WI38 (cell line): ENCODE data around the gene MYO1H.

Source experiments
- H3K4me3 ChIP-seq: 2 replicates; pipeline ENCODE4 v1.5.1; 2011; ENCODE audit warnings: low read depth, mild to moderate bottlenecking, control low read depth, low read length
- TF ChIP-seq, protein P1 (sequence below): IDR thresholded peaks from 2 replicates; pipeline ENCODE4 v1.5.1; 2012; ENCODE audit warnings: low read depth, mild to moderate bottlenecking, control low read depth, low read length

MYO1H gene

GRCh38 chr12:109445191-109445609 lies 97.5 kb downstream of the MYO1H start:
- TF ChIP-seq, protein P1, sequence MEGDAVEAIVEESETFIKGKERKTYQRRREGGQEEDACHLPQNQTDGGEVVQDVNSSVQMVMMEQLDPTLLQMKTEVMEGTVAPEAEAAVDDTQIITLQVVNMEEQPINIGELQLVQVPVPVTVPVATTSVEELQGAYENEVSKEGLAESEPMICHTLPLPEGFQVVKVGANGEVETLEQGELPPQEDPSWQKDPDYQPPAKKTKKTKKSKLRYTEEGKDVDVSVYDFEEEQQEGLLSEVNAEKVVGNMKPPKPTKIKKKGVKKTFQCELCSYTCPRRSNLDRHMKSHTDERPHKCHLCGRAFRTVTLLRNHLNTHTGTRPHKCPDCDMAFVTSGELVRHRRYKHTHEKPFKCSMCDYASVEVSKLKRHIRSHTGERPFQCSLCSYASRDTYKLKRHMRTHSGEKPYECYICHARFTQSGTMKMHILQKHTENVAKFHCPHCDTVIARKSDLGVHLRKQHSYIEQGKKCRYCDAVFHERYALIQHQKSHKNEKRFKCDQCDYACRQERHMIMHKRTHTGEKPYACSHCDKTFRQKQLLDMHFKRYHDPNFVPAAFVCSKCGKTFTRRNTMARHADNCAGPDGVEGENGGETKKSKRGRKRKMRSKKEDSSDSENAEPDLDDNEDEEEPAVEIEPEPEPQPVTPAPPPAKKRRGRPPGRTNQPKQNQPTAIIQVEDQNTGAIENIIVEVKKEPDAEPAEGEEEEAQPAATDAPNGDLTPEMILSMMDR: no peak
- H3K4me3 ChIP-seq: no peak overlapping the region

DNA sequence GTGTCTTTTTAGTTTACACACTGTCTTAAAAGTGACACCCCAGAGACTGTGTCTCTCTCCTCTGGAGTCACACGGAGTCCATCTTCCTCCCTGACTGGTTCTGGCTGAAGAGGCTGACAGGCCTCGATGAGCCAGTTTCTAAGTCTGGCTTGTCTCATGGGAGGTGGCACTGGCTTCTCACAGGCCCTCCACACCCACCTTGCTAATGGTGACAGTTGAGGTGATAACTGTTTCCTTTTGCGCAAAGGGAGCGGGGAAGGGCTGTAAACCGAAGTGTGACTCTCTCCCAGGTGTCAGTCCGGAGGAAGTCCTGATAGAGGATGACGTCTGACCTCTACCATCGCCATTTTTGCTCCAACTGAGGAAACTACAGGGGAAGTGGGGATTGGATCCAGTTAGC lies 99.2 kb downstream of the MYO1H start:
- TF ChIP-seq, protein P1: no peak
- no peak overlapping the region for H3K4me3 ChIP-seq

GRCh38 chr12:109447482-109447881 lies 99.8 kb downstream of the MYO1H start:
- no peak overlapping the region for H3K4me3 ChIP-seq
- TF ChIP-seq, protein P1: no peak

DNA sequence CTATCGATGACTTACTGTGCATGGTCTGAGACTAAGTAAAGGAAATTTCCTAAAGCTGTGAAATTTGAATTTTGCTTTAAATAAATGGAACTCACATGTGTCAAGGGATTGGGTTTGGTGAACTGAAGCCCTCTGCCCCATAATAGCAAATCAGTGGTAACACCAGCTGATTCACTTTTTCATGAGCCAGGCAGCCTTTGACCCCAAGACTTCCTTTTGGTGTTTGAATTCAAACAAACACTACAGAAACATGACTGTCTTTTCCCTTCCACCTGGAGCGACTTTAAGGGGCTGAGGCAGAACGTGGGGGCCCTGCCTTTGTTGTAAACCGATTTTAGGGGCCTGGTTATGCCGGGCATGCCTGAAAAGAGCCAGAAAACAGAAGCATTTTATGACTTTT lies 100.6 kb downstream of the MYO1H start:
- TF ChIP-seq, protein P1: no peak

GRCh38 chr12:109448707-109449390 lies 101.1 kb downstream of the MYO1H start:
- H3K4me3 ChIP-seq: no peak overlapping the region
- TF ChIP-seq, protein P1: no peak

More for the DNA sequence above, 100.6 kb downstream of the MYO1H start:
- no peak overlapping the region for H3K4me3 ChIP-seq

GRCh38 chr12:109449845-109450532 lies 102.3 kb downstream of the MYO1H start:
- TF ChIP-seq, protein P1: no peak
- H3K4me3 ChIP-seq: no peak overlapping the region

GRCh38 chr12:109450980-109451379 lies 103.3 kb downstream of the MYO1H start:
- TF ChIP-seq, protein P1: no peak
- H3K4me3 ChIP-seq: no peak overlapping the region
